Measurements from ENCODE around the gene AHSG.
"Not testable (repeated sequence)": the region's sequence is repeated elsewhere in the genome, so short reads cannot be mapped to it uniquely, and the experiment has no call there.

Gene AHSG, protein sequence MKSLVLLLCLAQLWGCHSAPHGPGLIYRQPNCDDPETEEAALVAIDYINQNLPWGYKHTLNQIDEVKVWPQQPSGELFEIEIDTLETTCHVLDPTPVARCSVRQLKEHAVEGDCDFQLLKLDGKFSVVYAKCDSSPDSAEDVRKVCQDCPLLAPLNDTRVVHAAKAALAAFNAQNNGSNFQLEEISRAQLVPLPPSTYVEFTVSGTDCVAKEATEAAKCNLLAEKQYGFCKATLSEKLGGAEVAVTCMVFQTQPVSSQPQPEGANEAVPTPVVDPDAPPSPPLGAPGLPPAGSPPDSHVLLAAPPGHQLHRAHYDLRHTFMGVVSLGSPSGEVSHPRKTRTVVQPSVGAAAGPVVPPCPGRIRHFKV

DNA sequence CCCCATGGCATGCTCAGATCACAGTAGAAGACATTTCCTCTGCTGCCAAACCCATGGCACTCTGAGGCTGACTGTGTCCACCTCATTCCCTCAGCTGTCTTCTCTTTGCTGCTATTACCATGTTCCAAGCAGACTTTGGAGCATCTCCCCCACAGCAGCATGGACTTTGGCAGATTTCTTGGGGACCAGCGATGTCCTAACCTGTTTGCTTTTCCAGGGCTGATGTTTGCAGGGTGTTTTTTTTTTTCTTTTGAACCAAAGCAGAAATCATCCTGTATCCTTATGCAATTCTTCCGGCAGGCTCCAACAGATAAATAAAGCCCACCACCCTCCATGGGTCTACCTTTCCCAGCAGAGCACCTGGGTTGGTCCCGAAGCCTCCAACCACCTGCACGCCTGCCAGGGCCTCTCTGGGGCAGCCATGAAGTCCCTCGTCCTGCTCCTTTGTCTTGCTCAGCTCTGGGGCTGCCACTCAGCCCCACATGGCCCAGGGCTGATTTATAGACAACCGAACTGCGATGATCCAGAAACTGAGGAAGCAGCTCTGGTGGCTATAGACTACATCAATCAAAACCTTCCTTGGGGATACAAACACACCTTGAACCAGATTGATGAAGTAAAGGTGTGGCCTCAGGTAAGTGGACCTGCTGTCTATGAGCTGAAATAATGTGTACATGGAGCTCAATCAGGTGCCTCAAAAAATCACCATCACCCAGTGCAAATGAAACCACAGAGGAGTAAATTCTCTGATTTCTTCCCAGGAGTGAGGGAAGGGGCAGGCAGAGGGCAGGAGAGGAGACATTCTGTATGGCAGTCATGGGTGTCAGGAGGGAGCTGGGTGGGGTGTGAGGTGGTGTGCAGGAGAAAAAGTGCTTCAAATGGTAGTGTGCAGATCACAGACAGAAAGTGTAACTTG lies at the start of gene AHSG:
Gene AHSG (plus strand): TSS at position 340 of the 916 bp plus-strand sequence. CDS start 82 bp downstream, at position 422.
- no peak for DNase-seq

DNA sequence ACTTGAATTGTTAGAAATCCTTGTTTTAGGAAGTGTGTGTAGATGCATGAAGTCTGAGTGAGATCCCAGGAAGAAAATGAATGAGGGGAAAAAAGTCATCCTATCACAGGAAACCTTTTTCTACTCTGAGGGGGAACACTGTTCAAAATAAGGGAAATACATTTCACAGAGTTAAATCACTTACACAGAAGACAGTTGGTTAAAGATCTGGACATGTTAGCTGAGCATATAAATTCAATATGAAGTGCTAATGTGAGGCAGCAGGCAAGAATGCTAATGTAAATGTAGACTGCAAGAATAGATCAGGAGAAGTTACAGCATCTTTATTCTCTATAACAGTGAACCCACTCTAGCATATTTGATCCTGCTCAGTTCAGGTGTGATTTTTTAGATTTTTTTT lies 48.3 kb upstream of the AHSG start:
- DNase-seq: no peak

DNA sequence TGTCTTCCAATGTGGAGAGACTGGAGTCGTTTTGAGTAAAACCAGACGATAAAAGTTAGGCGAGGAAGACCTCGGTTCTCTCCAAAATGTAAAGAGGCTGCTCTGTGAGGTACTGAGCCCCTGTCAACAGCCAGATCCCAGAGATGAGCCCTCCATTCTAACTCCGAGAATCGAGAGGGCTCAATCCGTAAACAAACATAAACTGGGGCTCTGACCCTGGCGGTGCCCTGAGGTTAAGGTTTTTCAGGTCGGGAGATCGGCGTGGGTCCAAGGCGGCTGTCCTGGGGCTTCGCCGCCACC lies 46.1 kb upstream of the AHSG start:
- no peak for DNase-seq

GRCh38 chr3:186567072-186567921 lies 45.6 kb upstream of the AHSG start, which contains the start of gene TBCCD1:
TBCCD1 (minus strand) TSS chr3:186567339; CDS start chr3:186564329, 3,010 bp downstream.
- peak; percentile 62 for DNase-seq

- not testable (repeated sequence) for DNase-seq
These were observed 43.5 kb upstream of the AHSG start for GRCh38 chr3:186569361-186569760.

- no peak for DNase-seq
These were observed 43.1 kb upstream of the AHSG start for GRCh38 chr3:186569779-186570095.

DNA sequence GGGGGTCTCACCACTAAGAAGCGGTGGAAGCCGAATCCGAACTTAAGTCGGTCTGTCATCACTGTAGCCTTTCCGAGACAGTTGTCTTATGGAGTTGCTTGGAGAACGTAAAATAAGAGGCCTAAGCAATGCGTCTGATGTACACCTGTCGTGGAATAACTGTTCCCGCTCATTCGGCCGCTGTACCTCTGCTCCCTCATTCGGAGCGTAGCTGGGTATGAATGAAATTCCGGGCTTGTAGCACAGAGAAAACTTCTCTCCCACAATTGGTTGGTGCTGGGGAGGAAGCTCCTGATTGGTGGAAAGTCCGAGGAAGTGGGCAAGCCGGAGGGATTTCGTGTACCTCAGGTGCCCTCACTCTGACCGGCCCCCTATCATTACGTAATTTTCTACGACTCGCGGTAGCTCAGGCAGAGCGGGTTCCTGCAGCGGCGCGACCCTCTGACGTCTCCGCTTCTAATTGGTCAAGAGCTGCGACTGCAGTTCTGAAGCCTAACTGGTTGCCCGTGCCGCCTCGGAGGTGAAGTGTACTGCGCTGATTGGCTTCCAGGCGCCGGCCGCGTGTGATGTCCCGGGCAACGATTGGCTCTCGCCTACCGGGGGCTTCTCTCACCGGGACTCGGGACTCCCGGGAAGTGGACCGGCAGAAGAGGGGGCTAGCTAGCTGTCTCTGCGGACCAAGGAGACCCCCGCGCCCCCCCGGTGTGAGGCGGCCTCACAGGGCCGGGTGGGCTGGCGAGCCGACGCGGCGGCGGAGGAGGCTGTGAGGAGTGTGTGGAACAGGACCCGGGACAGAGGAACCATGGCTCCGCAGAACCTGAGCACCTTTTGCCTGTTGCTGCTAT lies 42.5 kb upstream of the AHSG start, which contains the start of gene DNAJB11:
Gene DNAJB11 (plus strand): TSS at position 625 of the 845 bp plus-strand sequence. CDS start 178 bp downstream, at position 803.
- peak; percentile 95 for DNase-seq

GRCh38 chr3:186570941-186571643 lies 41.8 kb upstream of the AHSG start:
- no peak for DNase-seq

DNA sequence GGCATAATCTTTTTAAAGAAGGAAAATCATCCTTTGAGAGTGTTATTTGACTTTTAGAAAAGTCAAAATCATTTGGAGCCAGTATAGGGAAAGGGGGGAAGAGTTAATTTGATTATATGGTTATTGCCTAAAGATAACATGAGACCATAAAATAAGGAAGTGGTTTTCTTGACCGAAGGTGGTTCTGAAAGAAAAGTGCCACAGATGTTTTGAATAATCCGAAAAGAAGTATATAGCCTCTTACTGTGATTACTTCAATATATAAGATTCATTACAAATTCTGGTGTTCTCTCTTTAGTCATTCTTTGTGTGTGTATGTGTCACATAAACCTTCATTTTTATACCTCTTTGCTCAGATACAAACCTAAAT lies 41.2 kb upstream of the AHSG start:
- no peak for DNase-seq

GRCh38 chr3:186577521-186577920 lies 35.3 kb upstream of the AHSG start:
- no peak for DNase-seq

DNA sequence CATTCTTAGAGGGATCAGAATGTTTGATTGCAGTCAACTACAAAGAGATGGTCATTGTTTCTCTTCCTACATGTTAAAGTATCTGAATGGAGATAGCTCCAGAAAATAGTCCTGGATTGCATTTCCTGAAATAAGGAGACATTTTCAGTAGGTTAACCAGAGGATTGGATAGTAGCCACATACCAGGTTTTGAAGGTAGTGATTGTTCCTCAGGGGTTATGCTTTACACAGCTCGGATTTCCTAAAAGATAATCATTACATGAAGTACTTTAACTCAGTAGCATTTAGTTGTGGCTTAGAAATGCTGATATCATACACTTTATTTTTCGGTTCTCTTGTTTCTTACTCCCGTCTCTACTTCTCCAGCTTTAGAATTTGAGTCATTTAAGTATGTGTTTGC lies 32.1 kb upstream of the AHSG start:
- no peak for DNase-seq

- no peak for DNase-seq
These were observed 30.3 kb upstream of the AHSG start for GRCh38 chr3:186582541-186582940.

- DNase-seq: no peak
These were observed 29.0 kb upstream of the AHSG start for GRCh38 chr3:186583831-186584230.

DNA sequence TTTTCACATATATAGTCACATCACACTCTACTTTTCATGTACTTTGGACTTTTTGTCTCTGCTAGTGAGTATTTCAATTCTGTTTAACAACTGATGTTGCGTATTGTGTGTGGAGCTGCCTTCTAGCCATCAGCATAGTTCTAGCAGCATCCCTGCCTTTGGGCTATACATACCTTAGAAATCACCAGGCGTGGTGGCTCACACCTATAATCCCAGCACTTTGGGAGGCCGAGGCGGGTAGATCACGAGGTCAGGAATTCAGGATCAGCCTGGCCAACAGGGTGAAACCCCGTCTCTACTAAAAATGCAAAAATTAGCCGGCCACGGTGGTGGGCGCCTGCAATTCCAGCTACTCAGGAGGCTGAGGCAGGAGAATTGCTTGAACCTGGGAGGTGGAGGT lies 26.6 kb upstream of the AHSG start:
- not testable (repeated sequence) for DNase-seq

GRCh38 chr3:186587183-186587582 lies 25.7 kb upstream of the AHSG start:
- DNase-seq: no peak

- DNase-seq: no peak
These were observed 24.2 kb upstream of the AHSG start for GRCh38 chr3:186588632-186589031.

- no peak for DNase-seq
These were observed 23.7 kb upstream of the AHSG start for GRCh38 chr3:186589121-186589520.

DNA sequence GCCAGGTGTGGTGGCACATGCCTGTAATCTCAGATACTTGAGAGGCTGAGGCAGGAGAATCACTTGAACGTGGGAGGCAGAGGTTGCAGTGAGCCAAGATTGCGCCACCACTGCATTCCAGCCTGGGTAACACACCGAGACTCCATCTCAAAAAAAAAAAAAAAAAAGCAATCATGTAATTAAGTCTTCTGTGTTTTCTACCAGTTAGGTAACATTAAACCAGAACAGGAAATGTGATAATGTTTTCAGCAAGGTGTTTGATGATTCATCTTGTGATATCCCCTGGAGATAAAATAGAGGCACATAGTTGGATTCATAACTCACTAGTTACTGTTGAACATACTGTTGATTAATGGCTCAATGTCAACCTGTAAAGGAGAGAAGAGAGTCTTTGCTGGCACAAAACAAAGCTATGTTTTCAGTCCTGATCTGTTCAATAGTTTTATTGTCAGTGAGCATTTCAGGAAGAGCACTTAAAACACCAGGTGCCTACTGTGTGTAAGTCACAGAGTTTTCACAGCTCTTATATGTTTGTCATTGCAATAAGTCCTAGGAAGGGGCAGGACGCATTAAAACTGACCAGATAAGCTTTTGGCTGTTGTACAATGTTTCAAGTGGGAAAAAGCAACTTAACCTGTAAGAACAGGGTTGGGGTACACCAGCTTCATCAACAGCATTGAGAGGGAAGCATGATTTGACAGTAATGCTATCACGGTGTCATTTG lies 22.8 kb upstream of the AHSG start:
- DNase-seq: no peak

- no peak for DNase-seq
These were observed 22.1 kb upstream of the AHSG start for GRCh38 chr3:186590580-186591295.

GRCh38 chr3:186592682-186593081 lies 20.2 kb upstream of the AHSG start:
- DNase-seq: no peak

Data from NCI-H510A (cell line).